Breast epithelium (tissue), 3 donors: ENCODE measurements around the gene NOX5.

ENCODE experiments used
- CTCF ChIP-seq, 3 donors: fragments of 450-650 bp; IDR thresholded peaks; one replicate each; pipeline ENCODE4 v1.5.1; 2016 to 2017; ENCODE audit warnings: antibody characterized with exemption in 3 of 3, mild to moderate bottlenecking in 3 of 3, moderate library complexity in 3 of 3
- POLR2A ChIP-seq: fragments of 450-650 bp; IDR thresholded peaks from one replicate; pipeline ENCODE4 v1.6.1; 2016; ENCODE audit warnings: antibody characterized with exemption, mild to moderate bottlenecking, moderate library complexity
- POLR2AphosphoS5 ChIP-seq, 3 donors: sonication (generic); formaldehyde crosslinking; IDR thresholded peaks; one replicate each; pipeline ENCODE4 v1.6.1; 2017; ENCODE audit warnings: antibody characterized with exemption in 3 of 3

- TF ChIP-seq POLR2AphosphoS5 (IDR thresholded peaks at IDR 0.05) (no peak), CTCF (IDR thresholded peaks at IDR 0.05) (no peak), POLR2A (no peak)
Measured at GRCh38 chr15:69107025-69107620, 92.6 kb downstream of the NOX5 start.
